Dedifferentiated amniotic fluid mesenchymal stem cell (primary cell): ENCODE data around the gene RNU1-1.
"Not testable (repeated sequence)": the region's sequence is repeated elsewhere in the genome, so short reads cannot be mapped to it uniquely, and the experiment has no call there.

Source experiments
- DNase-seq: peaks from one replicate; pipeline ENCODE4 v3.0.0-alpha.2; 2016; ENCODE audit errors: extremely low spot score

Gene RNU1-1

GRCh38 chr1:16493731-16494130 is 20.4 kb downstream of the RNU1-1 start:
- not testable (repeated sequence) for DNase-seq

- DNase-seq: not testable (repeated sequence)
Observed at GRCh38 chr1:16492937-16493336, 21.1 kb downstream of the RNU1-1 start.

GRCh38 chr1:16491056-16491675 is 22.9 kb downstream of the RNU1-1 start:
- no peak for DNase-seq

GRCh38 chr1:16489195-16489880 is 24.7 kb downstream of the RNU1-1 start:
- not testable (repeated sequence) for DNase-seq

- DNase-seq: not testable (repeated sequence)
Observed at GRCh38 chr1:16487011-16487410, 27.1 kb downstream of the RNU1-1 start.

- DNase-seq: not testable (repeated sequence)
Observed at GRCh38 chr1:16486316-16486715, 27.8 kb downstream of the RNU1-1 start.

- DNase-seq: no peak
Observed at GRCh38 chr1:16484931-16485330, 29.2 kb downstream of the RNU1-1 start.

GRCh38 chr1:16484501-16484835 is 29.6 kb downstream of the RNU1-1 start:
- DNase-seq: no peak

GRCh38 chr1:16483639-16484500 is 30.2 kb downstream of the RNU1-1 start:
- not testable (repeated sequence) for DNase-seq

- not testable (repeated sequence) for DNase-seq
Observed at GRCh38 chr1:16483146-16483545, 30.9 kb downstream of the RNU1-1 start.

- no peak for DNase-seq
Observed at GRCh38 chr1:16478091-16478490, 36.0 kb downstream of the RNU1-1 start.

GRCh38 chr1:16475771-16476770 is 38.0 kb downstream of the RNU1-1 start:
- DNase-seq: not testable (repeated sequence)

GRCh38 chr1:16474891-16475290 is 39.2 kb downstream of the RNU1-1 start:
- DNase-seq: not testable (repeated sequence)

- no peak for DNase-seq
Observed at GRCh38 chr1:16474166-16474800, 39.8 kb downstream of the RNU1-1 start.

- no peak for DNase-seq
Observed at GRCh38 chr1:16468558-16468957, 45.5 kb downstream of the RNU1-1 start.

- no peak for DNase-seq
Observed at GRCh38 chr1:16464917-16465625, 49.0 kb downstream of the RNU1-1 start.
